ENCODE measurements around the gene TLE7.

- TF ChIP-seq, protein P1, sequence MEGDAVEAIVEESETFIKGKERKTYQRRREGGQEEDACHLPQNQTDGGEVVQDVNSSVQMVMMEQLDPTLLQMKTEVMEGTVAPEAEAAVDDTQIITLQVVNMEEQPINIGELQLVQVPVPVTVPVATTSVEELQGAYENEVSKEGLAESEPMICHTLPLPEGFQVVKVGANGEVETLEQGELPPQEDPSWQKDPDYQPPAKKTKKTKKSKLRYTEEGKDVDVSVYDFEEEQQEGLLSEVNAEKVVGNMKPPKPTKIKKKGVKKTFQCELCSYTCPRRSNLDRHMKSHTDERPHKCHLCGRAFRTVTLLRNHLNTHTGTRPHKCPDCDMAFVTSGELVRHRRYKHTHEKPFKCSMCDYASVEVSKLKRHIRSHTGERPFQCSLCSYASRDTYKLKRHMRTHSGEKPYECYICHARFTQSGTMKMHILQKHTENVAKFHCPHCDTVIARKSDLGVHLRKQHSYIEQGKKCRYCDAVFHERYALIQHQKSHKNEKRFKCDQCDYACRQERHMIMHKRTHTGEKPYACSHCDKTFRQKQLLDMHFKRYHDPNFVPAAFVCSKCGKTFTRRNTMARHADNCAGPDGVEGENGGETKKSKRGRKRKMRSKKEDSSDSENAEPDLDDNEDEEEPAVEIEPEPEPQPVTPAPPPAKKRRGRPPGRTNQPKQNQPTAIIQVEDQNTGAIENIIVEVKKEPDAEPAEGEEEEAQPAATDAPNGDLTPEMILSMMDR (conservative IDR thresholded peaks at IDR 0.05 in 1 of 2, IDR thresholded peaks at IDR 0.05 in 1 of 2; ENCODE audit: low read depth in 1 of 2, low read length in 2 of 2) = no peak
- no peak for TF ChIP-seq EZH2 (IDR thresholded peaks at IDR 0.05; ENCODE audit: low read length, missing control alignments)
These were observed 18.4 kb upstream of the TLE7 start for GRCh38 chr16:71460236-71460635.
